Measurements from ENCODE around the gene COBL. TPM values are rescaled to one million over a fixed set of nuclear protein-coding genes. Genes with fewer than 3 reads are reported as not detected.

Gene COBL
- total and polyA plus RNA-seq, 2 donors (not counting 3 experiments of a cell fraction or from before 2014, with no cell fraction given), result 0.11 TPM; not detected in 1

GRCh38 chr7:51301806-51302205, 14.8 kb downstream of the COBL start:
- H3K4me2 ChIP-seq (ENCODE audit: insufficient read depth, low read length), result no peak overlapping the region
- intact Hi-C loops (cut with micrococcal nuclease) (no loop called here), dilution Hi-C loops (cut with MboI; ENCODE audit: extremely low pct_ligation_motif_present, low sequenced_read_pairs) (no loop called here)
- no peaks in the 10 kb centered on the region for H3K27me3 ChIP-seq (ENCODE audit: control insufficient read depth in 2 of 2, insufficient read depth in 2 of 2, low read length in 2 of 2)
- no peaks in the 10 kb centered on the region for H3K9me3 ChIP-seq (replicated peaks; ENCODE audit: control insufficient read depth, insufficient read depth, low read length)
- FAIRE-seq (no peak), DNase-seq (ENCODE audit: low read depth, low spot score) (no peak)
- H3K4me3 ChIP-seq (replicated peaks in 1 of 3; ENCODE audit: insufficient read depth in 1 of 3, low read depth in 1 of 3, low read length in 3 of 3), result no peak overlapping the region
- no peaks in the 10 kb centered on the region for H4K20me1 ChIP-seq (replicated peaks; ENCODE audit: control insufficient read depth, extremely low read depth, insufficient read depth, low read length)
- no peaks in the 10 kb centered on the region for H3K4me1 ChIP-seq (ENCODE audit: control insufficient read depth, extremely low read depth, insufficient read depth, low read length)
- H3K79me2 ChIP-seq (ENCODE audit: control insufficient read depth, insufficient read depth, low read length), result no peaks in the 10 kb centered on the region
- TF ChIP-seq MAX (IDR thresholded peaks at IDR 0.05; ENCODE audit: insufficient read depth, insufficient read length) (no peak), MYC (IDR thresholded peaks at IDR 0.05; ENCODE audit: low read depth, low read length) (no peak), CTCF (IDR thresholded peaks at IDR 0.05; ENCODE audit: extremely low read depth in 1 of 2, insufficient read depth in 1 of 2, low read depth in 1 of 2, low read length in 2 of 2) (no peak), JUN (IDR thresholded peaks at IDR 0.05; ENCODE audit: borderline replicate concordance, insufficient read depth, insufficient read length, low read depth) (no peak), POLR2AphosphoS5 (IDR thresholded peaks at IDR 0.05; ENCODE audit: insufficient read depth, low read depth, low read length) (no peak), POLR2A (IDR thresholded peaks at IDR 0.05; ENCODE audit: low read depth, low read length) (no peak)
- H3K36me3 ChIP-seq (ENCODE audit: control insufficient read depth in 2 of 2, extremely low read depth in 1 of 2, insufficient read depth in 2 of 2, low read length in 2 of 2), result no peaks in the 10 kb centered on the region
- no peak overlapping the region for H3K9ac ChIP-seq (replicated peaks; ENCODE audit: extremely low read depth, insufficient read depth, low read length)
- no peak overlapping the region for H3K27ac ChIP-seq (ENCODE audit: insufficient read depth, low read depth, low read length)
- POLR2A ChIA-PET, result no interaction called here
- H3K9me1 ChIP-seq (replicated peaks; ENCODE audit: control insufficient read depth, extremely low read depth, insufficient read depth, low read length), result no peaks in the 10 kb centered on the region
- CTCF ChIA-PET, result no interaction called here
- BruUV-seq (replicated peaks), result no TSS peak
- H2AFZ ChIP-seq (ENCODE audit: low read depth, low read length), result no peak overlapping the region
